PC-3 (cell line): ENCODE results near the gene METTL3. TPM values are rescaled to one million over a fixed set of nuclear protein-coding genes. Genes with fewer than 3 reads are reported as not detected.
A peak's percentile ranks its signal among the peaks of the same experiment; 100 is the strongest.

Experiments used
- ATAC-seq: fragments of 200-7000 bp; cut with Tn5 transposase; 2 replicates; pipeline ENCODE4 v1.9.1; 2020; ENCODE audit warnings: mild to moderate bottlenecking, moderate library complexity
- BruUV-seq: library from RNA; stranded (reverse); fragments of 400-500 nt; replicated peaks from 2 replicates; lab custom pipeline; 2021; lab: Mats Ljungman, UMichigan
- CTCF ChIA-PET: fragments of 300-600 bp; sonication (Branson Sonifier 250); formaldehyde crosslinking; loops from one replicate; lab custom pipeline; 2022; ENCODE audit warnings: antibody characterized with exemption; lab: Charles Lee
- POLR2A ChIA-PET: fragments of 300-600 bp; sonication (Branson Sonifier 250); formaldehyde crosslinking; loops from one replicate; lab custom pipeline; 2022; ENCODE audit warnings: antibody characterized with exemption; ENCODE audit not compliant: unreplicated experiment; lab: Charles Lee
- DNase-seq: peaks from one replicate; pipeline ENCODE4 v3.0.0-alpha.2; 2015
- H2AFZ ChIP-seq: fragments of 300-600 bp; sonication (generic); 2 replicates; pipeline ENCODE4 v1.6.0; 2016; ENCODE audit warnings: antibody characterized with exemption, low read length
- H3F3A ChIP-seq: fragments of 300-600 bp; sonication (generic); one replicate; pipeline ENCODE4 v1.6.0; 2017; ENCODE audit warnings: antibody characterized with exemption, low read length, control low read depth, mild to moderate bottlenecking; ENCODE audit not compliant: unreplicated experiment
- H3K27ac ChIP-seq: fragments of 300-600 bp; sonication (generic); 2 replicates; pipeline ENCODE4 v1.5.1; 2016; ENCODE audit warnings: mild to moderate bottlenecking, low read length
- H3K27me3 ChIP-seq: fragments of 300-600 bp; sonication (generic); 2 replicates; pipeline ENCODE4 v1.6.1; 2016; ENCODE audit warnings: low read length, mixed read lengths
- H3K36me3 ChIP-seq: fragments of 300-600 bp; sonication (generic); 2 replicates; pipeline ENCODE4 v1.6.1; 2016; ENCODE audit warnings: low read depth, mixed run types, low read length, mixed read lengths
- H3K4me1 ChIP-seq: fragments of 300-600 bp; sonication (generic); 2 replicates; pipeline ENCODE4 v1.5.1; 2016; ENCODE audit warnings: low read length; ENCODE audit not compliant: insufficient read depth
- H3K4me2 ChIP-seq: fragments of 300-600 bp; sonication (generic); 2 replicates; pipeline ENCODE4 v1.6.0; 2016; ENCODE audit warnings: low read length
- H3K4me3 ChIP-seq: fragments of 300-600 bp; sonication (generic); 2 replicates; pipeline ENCODE4 v1.5.1; 2016; ENCODE audit warnings: mild to moderate bottlenecking, low read length, mixed read lengths
- H3K79me2 ChIP-seq: fragments of 300-600 bp; sonication (generic); 2 replicates; pipeline ENCODE4 v1.6.1; 2017; ENCODE audit warnings: low read length, mixed read lengths
- H3K9ac ChIP-seq: fragments of 300-600 bp; sonication (generic); 2 replicates; pipeline ENCODE4 v1.6.0; 2016; ENCODE audit warnings: mild to moderate bottlenecking, low read length
- H3K9me2 ChIP-seq: fragments of 300-600 bp; sonication (generic); replicated peaks from 2 replicates; pipeline ENCODE4 v1.6.1; 2016; ENCODE audit warnings: mixed run types, low read length, mixed read lengths
- H3K9me3 ChIP-seq: fragments of 300-600 bp; sonication (generic); 2 replicates; pipeline ENCODE4 v1.6.1; 2016; ENCODE audit warnings: low read length, mixed read lengths
- H4K20me1 ChIP-seq: fragments of 300-600 bp; sonication (generic); 2 replicates; pipeline ENCODE4 v1.6.1; 2016; ENCODE audit warnings: low read length, mixed read lengths
- CTCF ChIP-seq: fragments of 300-600 bp; sonication (generic); conservative IDR thresholded peaks from 2 replicates; pipeline ENCODE4 v1.5.1; 2017; ENCODE audit warnings: antibody characterized with exemption, low read depth, mild to moderate bottlenecking, low read length
- EZH2 ChIP-seq: fragments of 300-600 bp; sonication (generic); IDR thresholded peaks from one replicate; pipeline ENCODE4 v1.6.1; 2017; ENCODE audit warnings: antibody characterized with exemption, mild to moderate bottlenecking, low read length; ENCODE audit not compliant: unreplicated experiment
- EZH2phosphoT487 ChIP-seq: fragments of 300-600 bp; sonication (generic); IDR thresholded peaks from 2 replicates; pipeline ENCODE4 v1.6.1; 2018; ENCODE audit warnings: mild to moderate bottlenecking, antibody characterized with exemption, low read length, borderline replicate concordance
- intact Hi-C: fragments of 100-400 bp; cut with micrococcal nuclease; formaldehyde crosslinking; loops from 2 replicates; pipeline ENCODE4 v1.9.0; 2023
- total RNA-seq: library from RNA; depleted of rRNA; stranded (reverse); fragments of >200 nt; gene quantifications from 2 replicates; pipeline ENCODE4 v1.2.3, GENCODE V29; 2014

Gene METTL3
- total RNA-seq, 1 experiment from 2014 or later = 57.1 TPM

GRCh38 chr14:21475767-21476522 lies 35.2 kb downstream of the METTL3 start:
- Histone ChIP-seq H3K27ac (peak overlapping the region; percentile 61), H4K20me1 (no peaks in the 10 kb centered on the region), H3K4me2 (peak overlapping the region; percentile 84), H3K27me3 (no peaks in the 10 kb centered on the region), H3K4me3 (peak overlapping the region; percentile 100), H3K79me2 (peaks cover 40% of the 10 kb centered on the region), H3K9me2 (no peaks in the 10 kb centered on the region), H2AFZ (peak overlapping the region; percentile 82), H3K9ac (peak overlapping the region; percentile 75), H3K4me1 (peaks cover 13% of the 10 kb centered on the region), H3K9me3 (no peaks in the 10 kb centered on the region), H3F3A (no peaks in the 10 kb centered on the region), H3K36me3 (no peaks in the 10 kb centered on the region; the same call in 1 of the 2 replicates)
- TSS peak; percentile 78 for BruUV-seq
- peak; percentile 60 for ATAC-seq
- ChIA-PET CTCF (no interaction called here), POLR2A (interaction anchor here (0.6 kb wide), 1 partner anchor 59 kb away, joined by 4 read pairs; no protein-coding TSS in a partner anchor)
- TF ChIP-seq CTCF (no peak), EZH2phosphoT487 (no peak), EZH2 (no peak)
- DNase-seq = no peak
- intact Hi-C loops = loop anchor here (1.0 to 2.0 kb wide), 3 partner anchors 35 to 91 kb away; partner anchors contain the start of genes METTL3 and SUPT16H

- H3K27me3 ChIP-seq = no peaks in the 10 kb centered on the region
- no peak overlapping the region for H3K4me2 ChIP-seq
- H4K20me1 ChIP-seq = no peaks in the 10 kb centered on the region
- no peak overlapping the region for H3K27ac ChIP-seq
- intact Hi-C loops = no loop called here
- TF ChIP-seq EZH2phosphoT487 (no peak), CTCF (no peak), EZH2 (no peak)
- H3K9me2 ChIP-seq = no peaks in the 10 kb centered on the region
- H3K4me3 ChIP-seq = no peak overlapping the region
- H3K4me1 ChIP-seq = no peaks in the 10 kb centered on the region
- H3F3A ChIP-seq = no peaks in the 10 kb centered on the region
- H3K79me2 ChIP-seq = no peaks in the 10 kb centered on the region
- CTCF ChIA-PET = no interaction called here
- DNase-seq (peak; percentile 74), ATAC-seq (peak; percentile 91)
- H2AFZ ChIP-seq = no peak overlapping the region
- BruUV-seq = no TSS peak
- H3K36me3 ChIP-seq = peaks cover 12% of the 10 kb centered on the region; the same call in 1 of the 2 replicates
- no peaks in the 10 kb centered on the region for H3K9me3 ChIP-seq
- no peak overlapping the region for H3K9ac ChIP-seq
- POLR2A ChIA-PET = no interaction called here
Measured at GRCh38 chr14:21467616-21468015, 43.5 kb downstream of the METTL3 start.
